ENCODE measurements around the gene SERPINA5. TPM values are rescaled to one million over a fixed set of nuclear protein-coding genes. Genes with fewer than 3 reads are reported as not detected.

The SERPINA5 gene
- total and polyA plus RNA-seq, 2 of the 8 experiments (the other 6 are each of a cell fraction or from before 2014, with no cell fraction given), result 1.8 to 1.9 TPM

- TF ChIP-seq RXRA (IDR thresholded peaks at IDR 0.05; ENCODE audit: insufficient read depth, low read depth, low read length) (no peak), CTBP2 (IDR thresholded peaks at IDR 0.05; ENCODE audit: borderline replicate concordance, insufficient read depth, insufficient read length, low read length) (no peak)
Measured at GRCh38 chr14:94562941-94563883, 18.0 kb upstream of the SERPINA5 start (continued).

Data from H1 (cell line).